ENCODE measurements around the gene TMEM203. TPM values are rescaled to one million over a fixed set of nuclear protein-coding genes. Genes with fewer than 3 reads are reported as not detected.

TMEM203 gene
- polyA plus RNA-seq, 1 of the 3 experiments (the other 2 are of a cell fraction): 55.6 TPM

GRCh38 chr9:137253717-137254623 lies 48.5 kb upstream of the TMEM203 start (continued):
- no peak for TF ChIP-seq SIN3A (IDR thresholded peaks at IDR 0.05; ENCODE audit: borderline replicate concordance, low read depth, low read length)
- TF ChIP-seq NFIC (IDR thresholded peaks at IDR 0.05; ENCODE audit: borderline replicate concordance): no peak

GRCh38 chr9:137252555-137253506 lies 47.4 kb upstream of the TMEM203 start:
- DNase-seq: no peak
- CTCF ChIA-PET: interaction anchor here (0.8 to 8.2 kb wide), 6 partner anchors 12 to 326 kb away, joined by 3 to 38 read pairs (median 5); partner anchors contain the start of genes DPH7, RNF224 and TUBB4B

More at GRCh38 chr9:137252555-137253506, 47.4 kb upstream of the TMEM203 start:
- Histone ChIP-seq H3F3A (replicated peaks; ENCODE audit: insufficient read depth) (no peaks in the 10 kb centered on the region), H3K9ac (no peak overlapping the region), H3K27ac (ENCODE audit: low read depth in 2 of 2, low read length in 1 of 2) (no peak overlapping the region), H2AFZ (ENCODE audit: low read depth) (no peak overlapping the region), H3K4me1 (ENCODE audit: control insufficient read depth in 1 of 2, insufficient read depth in 2 of 2, low read depth in 1 of 2, low read length in 1 of 2) (peaks cover 0 to 26% of the 10 kb centered on the region in 2 experiments; a peak in 1 of 4 replicates), H3K27me3 (ENCODE audit: insufficient read depth) (no peaks in the 10 kb centered on the region), H3K9me3 (no peaks in the 10 kb centered on the region), H3K4me3 (ENCODE audit: low read depth in 2 of 2, low read length in 1 of 2) (no peak overlapping the region), H3K79me2 (ENCODE audit: insufficient read depth) (peaks cover 25% of the 10 kb centered on the region), H4K20me1 (ENCODE audit: insufficient read depth) (peaks cover 12% of the 10 kb centered on the region; the same call in 1 of the 2 replicates), H3K4me2 (no peak overlapping the region), H3K9me2 (no peaks in the 10 kb centered on the region), H3K36me3 (replicated peaks in 1 of 2; ENCODE audit: control insufficient read depth in 1 of 2, insufficient read depth in 2 of 2, low read length in 1 of 2) (peaks cover 0 to 7% of the 10 kb centered on the region in 2 experiments)
- WGBS (ENCODE audit: low lambda C conversion rate): 96% methylated on average over 30 of the region's 35 CpGs
- TF ChIP-seq GABPA (IDR thresholded peaks at IDR 0.05; ENCODE audit: low read depth) (no peak), JUND (IDR thresholded peaks at IDR 0.05) (no peak), FOSL2 (IDR thresholded peaks at IDR 0.05; ENCODE audit: borderline replicate concordance, low read depth) (no peak), YY1 (IDR thresholded peaks at IDR 0.05; ENCODE audit: low read depth) (no peak), RXRA (IDR thresholded peaks at IDR 0.05; ENCODE audit: borderline replicate concordance, low read depth) (no peak), TCF12 (IDR thresholded peaks at IDR 0.05) (no peak), PBX3 (IDR thresholded peaks at IDR 0.05) (no peak), ELF1 (IDR thresholded peaks at IDR 0.05) (no peak)
- POLR2A ChIA-PET: interaction anchor here (0.9 to 6.6 kb wide), 3 partner anchors 8 to 16 kb away, joined by 3 to 83 read pairs (median 3); partner anchors contain the start of gene TUBB4B
